NCI-H524 treated with DMSO at 0.1 percent for 48 hours (cell line): ENCODE data around the gene RGS6.

Experiments used
- DNase-seq: peaks from one replicate; lab custom pipeline; 2025; lab: John Stamatoyannopoulos, UW

Gene RGS6

GRCh38 chr14:72164420-72165228 is 232.4 kb downstream of the RGS6 start:
- no peak for DNase-seq

GRCh38 chr14:72165229-72165698 is 233.0 kb downstream of the RGS6 start:
- no peak for DNase-seq

GRCh38 chr14:72169521-72169920 is 237.3 kb downstream of the RGS6 start:
- no peak for DNase-seq

- no peak for DNase-seq
Observed at GRCh38 chr14:72172049-72172448, 239.8 kb downstream of the RGS6 start.

- DNase-seq: no peak
Observed at GRCh38 chr14:72172597-72172996, 240.4 kb downstream of the RGS6 start.

- DNase-seq: no peak
Observed at GRCh38 chr14:72173038-72173720, 240.9 kb downstream of the RGS6 start.

GRCh38 chr14:72177251-72177650 is 245.0 kb downstream of the RGS6 start:
- no peak for DNase-seq

GRCh38 chr14:72178517-72178916 is 246.3 kb downstream of the RGS6 start:
- no peak for DNase-seq

- DNase-seq: no peak
Observed at GRCh38 chr14:72182708-72183432, 250.6 kb downstream of the RGS6 start.

GRCh38 chr14:72183631-72184030 is 251.4 kb downstream of the RGS6 start:
- no peak for DNase-seq

- no peak for DNase-seq
Observed at GRCh38 chr14:72186523-72186922, 254.3 kb downstream of the RGS6 start.

GRCh38 chr14:72196237-72197015 is 264.2 kb downstream of the RGS6 start:
- DNase-seq: no peak

GRCh38 chr14:72201645-72202044 is 269.4 kb downstream of the RGS6 start:
- no peak for DNase-seq

- peak; percentile 47 for DNase-seq
Observed at GRCh38 chr14:72213424-72213823, 281.2 kb downstream of the RGS6 start.

- DNase-seq: no peak
Observed at GRCh38 chr14:72215080-72215479, 282.9 kb downstream of the RGS6 start.

GRCh38 chr14:72217135-72217534 is 284.9 kb downstream of the RGS6 start:
- DNase-seq: no peak

- no peak for DNase-seq
Observed at GRCh38 chr14:72222046-72222445, 289.8 kb downstream of the RGS6 start.

- no peak for DNase-seq
Observed at GRCh38 chr14:72236629-72237028, 304.4 kb downstream of the RGS6 start.

GRCh38 chr14:72237722-72238666 is 305.8 kb downstream of the RGS6 start:
- no peak for DNase-seq
